Activated CD4-positive, CD25-positive, alpha-beta regulatory T cell (primary cell): Measurements from ENCODE around the gene NUP62.
"Not testable (repeated sequence)": the region's sequence is repeated elsewhere in the genome, so short reads cannot be mapped to it uniquely, and the experiment has no call there.

Experiments used
- DNase-seq, 4 experiments: peaks; one replicate each; lab custom pipeline; 2025; lab: John Stamatoyannopoulos, UW

The NUP62 gene

GRCh38 chr19:49951806-49952478 is 22.6 kb upstream of the NUP62 start:
- DNase-seq: no peak

GRCh38 chr19:49950956-49951526 is 21.7 kb upstream of the NUP62 start:
- DNase-seq: no peak

GRCh38 chr19:49950590-49950948 is 21.3 kb upstream of the NUP62 start:
- DNase-seq: no peak

GRCh38 chr19:49949742-49950589 is 20.7 kb upstream of the NUP62 start:
- DNase-seq: no peak

- no peak for DNase-seq
Measured at GRCh38 chr19:49946415-49946814, 17.1 kb upstream of the NUP62 start.

- not testable (repeated sequence) for DNase-seq
Measured at GRCh38 chr19:49944567-49944966, 15.3 kb upstream of the NUP62 start.

- DNase-seq: no peak
Measured at GRCh38 chr19:49940482-49940791, 11.1 kb upstream of the NUP62 start.

- DNase-seq: no peak
Measured at GRCh38 chr19:49939721-49940481, 10.6 kb upstream of the NUP62 start.

- DNase-seq: no peak
Measured at GRCh38 chr19:49938662-49939061, 9.4 kb upstream of the NUP62 start.

- peak; percentile 44 to 76 (median 63) for DNase-seq
Measured at GRCh38 chr19:49937750-49938381, 8.6 kb upstream of the NUP62 start.

GRCh38 chr19:49936549-49936948 is 7.2 kb upstream of the NUP62 start:
- no peak for DNase-seq

GRCh38 chr19:49933643-49934042 is 4.3 kb upstream of the NUP62 start:
- DNase-seq: no peak

- peak in 1 of 4 experiments; percentile 39 for DNase-seq
Measured at GRCh38 chr19:49932731-49933131, 3.4 kb upstream of the NUP62 start.

- DNase-seq: no peak
Measured at GRCh38 chr19:49932041-49932451, 2.7 kb upstream of the NUP62 start.

- no peak for DNase-seq
Measured at GRCh38 chr19:49931293-49932040, 2.2 kb upstream of the NUP62 start.

- DNase-seq: peak in 1 of 4 experiments; percentile 11
Measured at GRCh38 chr19:49930483-49931011, 1.2 kb upstream of the NUP62 start.

GRCh38 chr19:49929611-49930482 is 543 bp upstream of the NUP62 start:
- DNase-seq: peak; percentile 84 to 92 (median 88)

GRCh38 chr19:49927526-49928264 is 1.6 kb downstream of the NUP62 start:
- DNase-seq: no peak

- no peak for DNase-seq
Measured at GRCh38 chr19:49926515-49926914, 2.8 kb downstream of the NUP62 start.
